Heart left ventricle (tissue), 16 donors: ENCODE measurements around the gene CRIM1. TPM values are rescaled to one million over a fixed set of nuclear protein-coding genes. Genes with fewer than 3 reads are reported as not detected.
A peak's percentile ranks its signal among the peaks of the same experiment; 100 is the strongest.

Source experiments
- ATAC-seq, 4 donors: fragments of 200-7000 bp; cut with Tn5 transposase; one replicate each; pipeline ENCODE4 v1.9.1; 2020 to 2022; ENCODE audit warnings: moderate library complexity in 4 of 4, mild to moderate bottlenecking in 3 of 4, moderate number of reproducible peaks in 1 of 4
- DNase-seq, 5 donors: peaks; one replicate each; pipeline ENCODE4 v3.0.0-alpha.2; 2020
- H3K27ac ChIP-seq, 12 donors: fragments of 200-600 bp; sonication (generic) in 4 of 12; one replicate each; pipeline versions ENCODE4 v1.5.0 to v1.8.0; 2016 to 2022; ENCODE audit warnings: mild to moderate bottlenecking in 2 of 12
- H3K27me3 ChIP-seq, 9 donors: fragments of 200-600 bp; sonication (generic) in 2 of 9; one replicate each; pipeline versions ENCODE4 v1.5.1 to v1.8.0; 2016 to 2022; ENCODE audit warnings: mild to moderate bottlenecking in 3 of 9
- H3K36me3 ChIP-seq, 9 donors: fragments of 200-600 bp; sonication (generic) in 2 of 9; one replicate each; pipeline versions ENCODE4 v1.5.0 to v1.8.0; 2018 to 2022; ENCODE audit warnings: mild to moderate bottlenecking in 2 of 9
- H3K4me1 ChIP-seq, 12 donors: fragments of 200-600 bp; sonication (generic) in 4 of 12; one replicate each; pipeline versions ENCODE4 v1.5.0 to v1.8.0; 2016 to 2022; ENCODE audit warnings: mild to moderate bottlenecking in 3 of 12
- H3K4me3 ChIP-seq, 12 donors: fragments of 200-600 bp; sonication (generic) in 4 of 12; one replicate each; pipeline versions ENCODE4 v1.5.0 to v1.8.0; 2017 to 2022; ENCODE audit warnings: mild to moderate bottlenecking in 9 of 12, moderate library complexity in 4 of 12
- H3K9me3 ChIP-seq, 12 donors: fragments of 200-600 bp; sonication (generic) in 4 of 12; one replicate each; pipeline versions ENCODE4 v1.5.0 to v1.8.0; 2016 to 2022; ENCODE audit warnings: mild to moderate bottlenecking in 1 of 12
- POLR2A ChIP-seq, 2 donors: fragments of 450-650 bp; IDR thresholded peaks; one replicate each; pipeline ENCODE4 v1.6.1; 2017; ENCODE audit warnings: antibody characterized with exemption in 2 of 2, mild to moderate bottlenecking in 2 of 2, moderate library complexity in 2 of 2
- WGBS, 4 donors: extraction: QIAGEN DNeasy Blood & Tissue Kit in 2 of 4; methylation state at CpG; one replicate each; pipeline versions ENCODE4 v1.1.5 to v1.1.7; 2013 to 2018; 5-methylcytosine and 5-hydroxymethylcytosine counted together
- intact Hi-C, 10 donors: fragments of 100-400 bp; cut with DNase I; formaldehyde crosslinking; loops; one replicate each; pipeline versions ENCODE4 v1.11.1 to v1.14.2; 2022
- polyA plus RNA-seq, 2 donors: library from polyadenylated mRNA; stranded (reverse); fragments of 200-250 nt; gene quantifications; one replicate each; pipeline ENCODE4 v1.2.3, GENCODE V29; 2013
- total RNA-seq, 9 donors: library from RNA; depleted of rRNA in 2 of 9; stranded (reverse); fragments of >200 nt in 2 of 9; fragmentation: NEBNext Ultra II Directional in 3 of 9; extraction: Animal tissue kit (Norgen Biotek cat#: 25700) in 3 of 9; gene quantifications; one replicate each; pipeline versions ENCODE4 v1.1.0 to v1.2.4, GENCODE V29; 2016 to 2023
- TF ChIP-seq, protein P1 (sequence below), 12 donors: fragments of 200-600 bp; sonication (generic) in 4 of 12; IDR thresholded peaks; one replicate each; pipeline versions ENCODE4 v1.5.0 to v1.8.0; 2018 to 2022; ENCODE audit warnings: antibody characterized with exemption in 12 of 12, mild to moderate bottlenecking in 5 of 12
- donor health status: ischemic (EF 13 %, LVEDD 7.1; RV severe dilation, severe dysfunction).
- donor health status: healthy with polysubstance abuse.
- donor health status: DM: no; HTN: yes; CAD: no.
- donor health status: DM: no; HTN: no; CAD: no.
- donor health status: ischemic (EF 25% LVEDD 6.9; RV normal size, moderate dysfunction).
- donor health status: ischemic (EF 25% LVEDD 5.7; RV mildly dilated, moderate dysfunction).
- donor health status: healthy.
- donor health status: DM: yes; HTN: yes; CAD: no.
- donor health status: ischemic (EF 35%, LVEDD 5.7; RV mildly dilated, moderate dysfunction).
- donor health status: nonischemic (EF 11% LVEDD 7.7; RV severe dilation, severe dysfunction).
- donor health status: DM: yes; HTN: yes; CAD: no.
- donor health status: PGD.
- donor health status: ischemic (EF 29% LVEDD 5.4; RV normal size, mild dysfunction).
- donor health status: nonischemic (EF 23%, LVEDD 6.1; RV moderate dilation, normal function).

The CRIM1 gene
- total and polyA plus RNA-seq, 11 donors: 14.7 to 120 (median 81.8) TPM

DNA sequence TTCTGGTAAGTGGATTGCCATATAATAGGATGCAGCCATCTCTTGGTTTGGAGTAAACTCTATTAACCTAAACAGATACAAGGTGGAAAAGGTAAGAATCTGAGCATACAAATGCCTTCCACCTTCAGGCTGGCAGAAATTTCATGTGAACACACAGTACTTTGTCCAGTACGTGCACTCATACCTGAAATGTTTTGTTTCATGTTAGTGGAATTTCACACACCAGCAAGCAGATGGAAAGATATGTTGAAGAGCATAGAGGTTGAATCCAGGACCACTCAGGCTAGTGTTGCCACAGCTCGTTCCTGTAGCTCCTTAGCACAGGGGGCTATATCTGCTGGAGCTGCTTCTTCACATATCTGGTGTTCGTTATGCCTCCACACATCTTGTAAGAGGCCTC, 34.0 kb downstream of the CRIM1 start:
- ATAC-seq: peak in 1 of 4 donors; percentile 28
- intact Hi-C loops: no loop called here
- no peaks in the 10 kb centered on the region for H3K27me3 ChIP-seq
- peaks cover 2 to 76% (median 45%) of the 10 kb centered on the region in 12 donors for H3K4me1 ChIP-seq
- peak overlapping the region in 9 of 12 donors; percentile 1 to 67 (median 35) for H3K27ac ChIP-seq
- no peaks in the 10 kb centered on the region for H3K36me3 ChIP-seq
- no peaks in the 10 kb centered on the region for H3K9me3 ChIP-seq
- TF ChIP-seq, protein P1, sequence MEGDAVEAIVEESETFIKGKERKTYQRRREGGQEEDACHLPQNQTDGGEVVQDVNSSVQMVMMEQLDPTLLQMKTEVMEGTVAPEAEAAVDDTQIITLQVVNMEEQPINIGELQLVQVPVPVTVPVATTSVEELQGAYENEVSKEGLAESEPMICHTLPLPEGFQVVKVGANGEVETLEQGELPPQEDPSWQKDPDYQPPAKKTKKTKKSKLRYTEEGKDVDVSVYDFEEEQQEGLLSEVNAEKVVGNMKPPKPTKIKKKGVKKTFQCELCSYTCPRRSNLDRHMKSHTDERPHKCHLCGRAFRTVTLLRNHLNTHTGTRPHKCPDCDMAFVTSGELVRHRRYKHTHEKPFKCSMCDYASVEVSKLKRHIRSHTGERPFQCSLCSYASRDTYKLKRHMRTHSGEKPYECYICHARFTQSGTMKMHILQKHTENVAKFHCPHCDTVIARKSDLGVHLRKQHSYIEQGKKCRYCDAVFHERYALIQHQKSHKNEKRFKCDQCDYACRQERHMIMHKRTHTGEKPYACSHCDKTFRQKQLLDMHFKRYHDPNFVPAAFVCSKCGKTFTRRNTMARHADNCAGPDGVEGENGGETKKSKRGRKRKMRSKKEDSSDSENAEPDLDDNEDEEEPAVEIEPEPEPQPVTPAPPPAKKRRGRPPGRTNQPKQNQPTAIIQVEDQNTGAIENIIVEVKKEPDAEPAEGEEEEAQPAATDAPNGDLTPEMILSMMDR (IDR thresholded peaks at IDR 0.05): no peak
- TF ChIP-seq POLR2A (IDR thresholded peaks at IDR 0.05): no peak
- 43 to 53% (median 48%) methylated on average over 3 of the region's 3 CpGs for WGBS, 4 donors
- peak overlapping the region in 1 of 12 donors; percentile 6 for H3K4me3 ChIP-seq
- no peak for DNase-seq

DNA sequence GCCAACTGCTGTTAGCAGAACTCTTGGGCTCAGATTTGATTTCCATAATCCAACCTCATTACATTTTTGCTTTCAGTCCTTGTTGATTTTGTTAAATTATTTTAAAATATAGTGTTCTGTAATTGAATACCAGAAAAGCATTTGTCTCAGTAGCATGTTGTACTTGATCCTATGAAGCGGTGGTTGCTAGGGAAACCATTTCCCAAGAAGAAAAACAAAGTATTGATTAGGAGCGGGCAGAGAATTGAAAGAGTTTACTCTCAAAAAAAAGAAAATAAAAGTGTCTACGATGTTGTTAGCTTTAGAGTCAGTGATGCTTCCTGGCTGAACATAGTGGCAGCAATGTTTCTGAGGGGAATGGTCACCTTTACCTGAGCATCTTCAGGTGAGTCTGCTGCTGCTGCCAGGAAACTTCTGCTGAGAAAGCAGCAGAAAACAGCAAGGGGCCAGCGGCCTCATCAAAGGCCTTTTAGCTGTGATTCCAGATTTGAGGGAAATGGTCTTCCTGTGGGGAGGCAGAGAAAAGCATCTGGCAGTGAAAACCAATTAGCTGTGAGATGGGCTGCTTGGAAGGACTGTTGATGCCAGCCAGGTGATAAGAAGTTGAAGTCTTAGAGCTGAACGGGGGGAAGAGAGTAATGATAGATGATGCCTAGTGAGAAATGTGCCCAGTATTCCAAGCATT, 37.1 kb downstream of the CRIM1 start:
- ATAC-seq (no peak), DNase-seq (no peak)
- intact Hi-C loops: no loop called here
- TF ChIP-seq, protein P1 (IDR thresholded peaks at IDR 0.05): no peak
- no peak for TF ChIP-seq POLR2A (IDR thresholded peaks at IDR 0.05)
- Histone ChIP-seq H3K27ac (no peak overlapping the region), H3K9me3 (no peaks in the 10 kb centered on the region), H3K4me3 (no peak overlapping the region), H3K27me3 (no peaks in the 10 kb centered on the region), H3K4me1 (peaks cover 2 to 66% (median 35%) of the 10 kb centered on the region in 12 donors), H3K36me3 (peaks cover 0 to 13% (median 0%) of the 10 kb centered on the region in 9 donors)
- WGBS, 4 donors: 69 to 78% (median 74%) methylated on average over 5 of the region's 5 CpGs

DNA sequence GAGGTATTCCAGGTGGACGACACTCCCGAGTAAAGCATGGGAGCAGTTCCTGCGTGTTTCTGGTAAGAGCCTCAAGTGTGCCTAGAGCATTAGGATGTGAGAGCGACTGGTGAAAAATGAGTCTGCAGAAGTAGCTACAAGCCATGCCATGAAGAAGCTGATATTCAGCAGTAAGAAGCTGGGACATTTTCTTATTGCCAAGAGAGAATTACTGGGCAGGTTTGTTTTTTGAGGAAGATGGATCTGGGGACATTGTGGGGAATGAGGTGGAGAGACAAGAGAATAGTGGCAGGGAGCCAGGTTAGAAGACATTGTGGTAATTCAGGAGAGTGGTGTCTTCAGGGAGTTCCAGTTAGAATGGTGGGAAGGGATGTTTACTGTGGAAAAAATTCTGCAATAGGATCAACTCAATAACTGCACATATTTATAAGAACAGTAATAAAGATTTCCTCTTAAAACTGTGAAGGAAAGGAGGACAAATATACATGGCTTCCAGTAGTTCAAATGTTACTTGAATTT, 38.2 kb downstream of the CRIM1 start:
- peak in 1 of 4 donors; percentile 49 for ATAC-seq

DNA sequence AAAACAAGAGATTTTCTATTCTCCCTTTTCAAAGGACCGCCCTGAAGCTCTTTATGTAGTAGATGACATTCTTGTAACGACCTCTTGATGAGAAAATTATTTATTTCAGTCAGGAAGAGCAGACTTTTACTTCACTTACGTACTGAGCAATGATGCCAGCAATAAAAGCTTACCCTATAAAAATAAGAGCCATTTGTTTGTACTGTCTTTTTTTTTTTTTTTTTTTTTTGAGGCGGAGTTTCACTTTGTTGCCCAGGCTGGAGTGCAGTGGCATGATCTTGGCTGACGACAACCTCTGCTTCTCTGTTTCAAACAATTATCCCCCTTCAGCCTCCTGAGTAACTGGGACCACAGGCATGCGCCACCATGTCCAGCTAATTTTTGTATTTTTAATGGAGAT, 39.2 kb downstream of the CRIM1 start:
- peaks cover 0 to 53% (median 17%) of the 10 kb centered on the region in 12 donors for H3K4me1 ChIP-seq
- no peak for DNase-seq
- intact Hi-C loops: no loop called here
- no peak for ATAC-seq
- H3K27ac ChIP-seq: peak overlapping the region in 1 of 12 donors; percentile 35
- no peak overlapping the region for H3K4me3 ChIP-seq
- 87 to 94% (median 90%) methylated on average over 6 of the region's 6 CpGs for WGBS, 4 donors
- TF ChIP-seq, protein P1 (IDR thresholded peaks at IDR 0.05): no peak
- no peak for TF ChIP-seq POLR2A (IDR thresholded peaks at IDR 0.05)
- H3K36me3 ChIP-seq: peaks cover 0 to 17% (median 0%) of the 10 kb centered on the region in 9 donors
- no peaks in the 10 kb centered on the region for H3K9me3 ChIP-seq
- no peaks in the 10 kb centered on the region for H3K27me3 ChIP-seq

More for the DNA sequence above, 38.2 kb downstream of the CRIM1 start:
- no peak for DNase-seq
- Histone ChIP-seq H3K36me3 (peaks cover 0 to 17% (median 0%) of the 10 kb centered on the region in 9 donors), H3K27ac (peak overlapping the region in 3 of 12 donors; percentile 31 to 59 (median 35)), H3K9me3 (no peaks in the 10 kb centered on the region), H3K27me3 (no peaks in the 10 kb centered on the region), H3K4me3 (no peak overlapping the region), H3K4me1 (peaks cover 0 to 56% (median 26%) of the 10 kb centered on the region in 12 donors)
- WGBS, 4 donors: 64 to 82% (median 73%) methylated on average over 4 of the region's 4 CpGs
- intact Hi-C loops: no loop called here
- TF ChIP-seq, protein P1 (IDR thresholded peaks at IDR 0.05): no peak
- TF ChIP-seq POLR2A (IDR thresholded peaks at IDR 0.05): no peak
